HFFc6 (cell line): Measurements from ENCODE around the gene GPRC5D. TPM values are rescaled to one million over a fixed set of nuclear protein-coding genes. Genes with fewer than 3 reads are reported as not detected.

Experiments
- DNase-seq: peaks from one replicate; pipeline ENCODE4 v3.0.0-alpha.2; 2018
- H3K27ac Mint-ChIP-seq: 2 replicates; pipeline ENCODE4 v1.8.0; 2020; ENCODE audit warnings: mild to moderate bottlenecking, mixed read lengths
- H3K27me3 Mint-ChIP-seq: 2 replicates; pipeline ENCODE4 v1.8.0; 2021; ENCODE audit warnings: mild to moderate bottlenecking, moderate library complexity, mixed read lengths; ENCODE audit not compliant: insufficient read depth
- H3K36me3 Mint-ChIP-seq: 2 replicates; pipeline ENCODE4 v1.8.0; 2021; ENCODE audit warnings: low read depth, mixed read lengths
- H3K4me1 Mint-ChIP-seq: 2 replicates; pipeline ENCODE4 v1.8.0; 2020; ENCODE audit warnings: low read depth, mixed read lengths
- H3K4me3 Mint-ChIP-seq: 2 replicates; pipeline ENCODE4 v1.8.0; 2020; ENCODE audit warnings: mild to moderate bottlenecking, moderate library complexity, mixed read lengths
- H3K9me3 Mint-ChIP-seq: 2 replicates; pipeline ENCODE4 v1.8.0; 2020; ENCODE audit warnings: mild to moderate bottlenecking, mixed read lengths
- total RNA-seq, 6 experiments: library from RNA; stranded (reverse); fragmentation: NEBNext Ultra II Directional; extraction: Animal tissue kit (Norgen Biotek cat#: 25700); gene quantifications; 2 replicates in 1 of 6; 3 replicates in 5 of 6; pipeline ENCODE4 v1.2.3, GENCODE V29; 2021
- TF ChIP-seq, protein P1 (sequence below): fragments of 200-600 bp; sonication (generic); IDR thresholded peaks from 2 replicates; pipeline ENCODE4 v1.5.0; 2021; ENCODE audit warnings: antibody characterized with exemption, mild to moderate bottlenecking

The GPRC5D gene
- total RNA-seq, 6 experiments from 2014 or later: not detected

GRCh38 chr12:12897302-12897701 is 54.7 kb downstream of the GPRC5D start:
- H3K27me3 Mint-ChIP-seq: peaks cover 10% of the 10 kb centered on the region
- H3K27ac Mint-ChIP-seq: no peak overlapping the region
- H3K4me3 Mint-ChIP-seq: no peak overlapping the region

GRCh38 chr12:12896260-12896659 is 55.7 kb downstream of the GPRC5D start:
- Mint-ChIP-seq H3K27ac (peak overlapping the region; percentile 75), H3K4me1 (peaks cover 93% of the 10 kb centered on the region), H3K36me3 (peaks cover 46% of the 10 kb centered on the region), H3K27me3 (peaks cover 10% of the 10 kb centered on the region), H3K4me3 (peak overlapping the region; percentile 78), H3K9me3 (no peaks in the 10 kb centered on the region)
- TF ChIP-seq, protein P1, sequence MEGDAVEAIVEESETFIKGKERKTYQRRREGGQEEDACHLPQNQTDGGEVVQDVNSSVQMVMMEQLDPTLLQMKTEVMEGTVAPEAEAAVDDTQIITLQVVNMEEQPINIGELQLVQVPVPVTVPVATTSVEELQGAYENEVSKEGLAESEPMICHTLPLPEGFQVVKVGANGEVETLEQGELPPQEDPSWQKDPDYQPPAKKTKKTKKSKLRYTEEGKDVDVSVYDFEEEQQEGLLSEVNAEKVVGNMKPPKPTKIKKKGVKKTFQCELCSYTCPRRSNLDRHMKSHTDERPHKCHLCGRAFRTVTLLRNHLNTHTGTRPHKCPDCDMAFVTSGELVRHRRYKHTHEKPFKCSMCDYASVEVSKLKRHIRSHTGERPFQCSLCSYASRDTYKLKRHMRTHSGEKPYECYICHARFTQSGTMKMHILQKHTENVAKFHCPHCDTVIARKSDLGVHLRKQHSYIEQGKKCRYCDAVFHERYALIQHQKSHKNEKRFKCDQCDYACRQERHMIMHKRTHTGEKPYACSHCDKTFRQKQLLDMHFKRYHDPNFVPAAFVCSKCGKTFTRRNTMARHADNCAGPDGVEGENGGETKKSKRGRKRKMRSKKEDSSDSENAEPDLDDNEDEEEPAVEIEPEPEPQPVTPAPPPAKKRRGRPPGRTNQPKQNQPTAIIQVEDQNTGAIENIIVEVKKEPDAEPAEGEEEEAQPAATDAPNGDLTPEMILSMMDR: no peak
- peak; percentile 82 for DNase-seq

More at GRCh38 chr12:12897302-12897701, 54.7 kb downstream of the GPRC5D start:
- H3K9me3 Mint-ChIP-seq: no peaks in the 10 kb centered on the region
- DNase-seq: no peak
- TF ChIP-seq, protein P1: no peak
- H3K4me1 Mint-ChIP-seq: peaks cover 94% of the 10 kb centered on the region
- H3K36me3 Mint-ChIP-seq: peaks cover 37% of the 10 kb centered on the region

DNA sequence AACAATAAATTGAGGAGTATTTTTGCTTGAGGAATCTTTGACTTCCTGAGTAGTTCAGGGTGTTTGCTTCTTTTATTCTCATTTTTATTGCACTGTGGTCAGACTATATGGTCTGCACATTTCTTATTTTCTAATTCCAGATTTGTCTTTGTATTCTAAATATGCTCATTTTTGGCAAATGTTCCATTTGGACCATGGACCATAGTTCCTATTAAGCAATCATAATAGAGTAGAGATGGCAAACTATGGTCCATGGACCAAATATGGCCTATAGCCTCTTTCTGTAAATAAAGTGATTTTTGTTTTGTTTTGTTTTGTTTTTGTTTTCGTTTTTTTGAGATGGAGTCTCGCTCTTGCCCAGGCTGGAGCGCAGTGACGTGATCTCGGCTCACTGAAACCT is 58.5 kb downstream of the GPRC5D start:
- TF ChIP-seq, protein P1: no peak
- Mint-ChIP-seq H3K4me1 (peaks cover 86% of the 10 kb centered on the region), H3K27me3 (peaks cover 9% of the 10 kb centered on the region), H3K27ac (no peak overlapping the region), H3K36me3 (peaks cover 48% of the 10 kb centered on the region), H3K9me3 (no peaks in the 10 kb centered on the region), H3K4me3 (peak overlapping the region; percentile 94)
- DNase-seq: no peak

GRCh38 chr12:12892681-12893141 is 59.3 kb downstream of the GPRC5D start:
- H3K27ac Mint-ChIP-seq: 0 out of 2 replicates have a peak overlapping the region, but pooled peaks have one; percentile 97
- H3K9me3 Mint-ChIP-seq: no peaks in the 10 kb centered on the region
- H3K4me1 Mint-ChIP-seq: peaks cover 81% of the 10 kb centered on the region
- TF ChIP-seq, protein P1: no peak
- H3K4me3 Mint-ChIP-seq: peak overlapping the region; percentile 94
- H3K27me3 Mint-ChIP-seq: peaks cover 11% of the 10 kb centered on the region
- H3K36me3 Mint-ChIP-seq: peaks cover 52% of the 10 kb centered on the region
- no peak for DNase-seq

- Mint-ChIP-seq H3K27me3 (peaks cover 12% of the 10 kb centered on the region), H3K27ac (peak overlapping the region; percentile 97), H3K4me3 (peak overlapping the region; percentile 94), H3K36me3 (peaks cover 50% of the 10 kb centered on the region), H3K9me3 (no peaks in the 10 kb centered on the region), H3K4me1 (peaks cover 73% of the 10 kb centered on the region)
- DNase-seq: no peak
- TF ChIP-seq, protein P1: no peak
Measured at GRCh38 chr12:12891881-12892355, 60.1 kb downstream of the GPRC5D start.
